ENCODE data around the gene GADD45G. TPM values are rescaled to one million over a fixed set of nuclear protein-coding genes. Genes with fewer than 3 reads are reported as not detected.

The GADD45G gene
- total and polyA plus RNA-seq, 2 of the 8 experiments (the other 6 are each of a cell fraction or from before 2014, with no cell fraction given) = 7.0 to 11.4 TPM

DNA sequence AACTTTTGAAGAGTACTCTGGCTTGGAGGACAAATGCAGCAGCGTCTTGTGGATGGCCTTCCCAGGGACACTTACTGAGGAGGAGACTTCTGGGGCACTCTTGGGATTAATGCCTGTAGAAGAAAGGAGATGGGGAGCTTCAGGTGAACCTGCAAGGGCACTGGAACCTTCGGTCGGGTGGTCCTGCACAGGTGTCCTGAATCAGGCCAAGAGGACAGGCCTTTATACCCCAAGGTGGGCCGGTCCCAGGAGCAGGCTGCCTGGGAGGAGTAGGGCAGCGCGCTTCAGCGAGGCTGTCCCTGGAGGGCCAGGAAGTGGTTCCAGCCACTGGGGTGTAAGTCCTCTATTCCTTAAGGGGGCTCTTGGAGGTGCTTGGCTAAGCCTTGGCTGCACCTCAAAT lies 27.9 kb downstream of the GADD45G start:
- 97% methylated on average over 7 of the region's 7 CpGs; no CpG with 5 or more reads in 1 of the 2 experiments for WGBS, 2 experiments (ENCODE audit: extremely low coverage in 1 of 2, insufficient coverage in 1 of 2, insufficient read length in 1 of 2, insufficient replicate concordance in 2 of 2, low coverage in 1 of 2, low lambda C conversion rate in 2 of 2, missing lambda C conversion rate in 1 of 2)
- CTCF ChIA-PET (ENCODE audit: partially characterized antibody) = interaction anchor here (0.9 to 2.1 kb wide), 5 partner anchors 13 to 106 kb away, joined by 3 to 8 read pairs (median 3); no protein-coding TSS in a partner anchor
- no peak overlapping the region for H2AK5ac ChIP-seq (ENCODE audit: low read depth, low read length)
- no peak for TF ChIP-seq SP2 (IDR thresholded peaks at IDR 0.05; ENCODE audit: low read length)
- TF ChIP-seq ASH2L (IDR thresholded peaks at IDR 0.05; ENCODE audit: low read length) = no peak
- TF ChIP-seq KDM1A (IDR thresholded peaks at IDR 0.05; ENCODE audit: borderline replicate concordance, low read length) = no peak
- TF ChIP-seq GTF2F1 (IDR thresholded peaks at IDR 0.05; ENCODE audit: borderline replicate concordance, low read depth, low read length) = no peak
- no peak for TF ChIP-seq SUZ12 (IDR thresholded peaks at IDR 0.05; ENCODE audit: low read length)
- no peak for TF ChIP-seq RXRA (IDR thresholded peaks at IDR 0.05; ENCODE audit: insufficient read depth, low read depth, low read length)
- TF ChIP-seq TAF1 (IDR thresholded peaks at IDR 0.05; ENCODE audit: low read depth, low read length) = no peak
- no peak for TF ChIP-seq FOSL1 (IDR thresholded peaks at IDR 0.05; ENCODE audit: insufficient read depth, low read depth, low read length)
- no peak for TF ChIP-seq POLR2AphosphoS5 (IDR thresholded peaks at IDR 0.05; ENCODE audit: low read depth, low read length)
- TF ChIP-seq, protein P1, sequence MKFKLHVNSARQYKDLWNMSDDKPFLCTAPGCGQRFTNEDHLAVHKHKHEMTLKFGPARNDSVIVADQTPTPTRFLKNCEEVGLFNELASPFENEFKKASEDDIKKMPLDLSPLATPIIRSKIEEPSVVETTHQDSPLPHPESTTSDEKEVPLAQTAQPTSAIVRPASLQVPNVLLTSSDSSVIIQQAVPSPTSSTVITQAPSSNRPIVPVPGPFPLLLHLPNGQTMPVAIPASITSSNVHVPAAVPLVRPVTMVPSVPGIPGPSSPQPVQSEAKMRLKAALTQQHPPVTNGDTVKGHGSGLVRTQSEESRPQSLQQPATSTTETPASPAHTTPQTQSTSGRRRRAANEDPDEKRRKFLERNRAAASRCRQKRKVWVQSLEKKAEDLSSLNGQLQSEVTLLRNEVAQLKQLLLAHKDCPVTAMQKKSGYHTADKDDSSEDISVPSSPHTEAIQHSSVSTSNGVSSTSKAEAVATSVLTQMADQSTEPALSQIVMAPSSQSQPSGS (IDR thresholded peaks at IDR 0.05; ENCODE audit: low read length) = no peak
- no peak for TF ChIP-seq POU5F1 (IDR thresholded peaks at IDR 0.05; ENCODE audit: low read depth, low read length)
- no peak for TF ChIP-seq TCF12 (IDR thresholded peaks at IDR 0.05; ENCODE audit: low read depth, low read length)
- TF ChIP-seq, protein P2, sequence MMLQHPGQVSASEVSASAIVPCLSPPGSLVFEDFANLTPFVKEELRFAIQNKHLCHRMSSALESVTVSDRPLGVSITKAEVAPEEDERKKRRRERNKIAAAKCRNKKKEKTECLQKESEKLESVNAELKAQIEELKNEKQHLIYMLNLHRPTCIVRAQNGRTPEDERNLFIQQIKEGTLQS (IDR thresholded peaks at IDR 0.05; ENCODE audit: insufficient read depth, low read depth, low read length) = no peak

More for the DNA sequence above, 27.9 kb downstream of the GADD45G start:
- Histone ChIP-seq H3K27me3 (replicated peaks in 1 of 4; ENCODE audit: control insufficient read depth in 3 of 4, extremely low read depth in 1 of 4, insufficient read depth in 3 of 4, low read length in 3 of 4) (peaks cover 0 to 2% (median 0%) of the 10 kb centered on the region in 4 experiments; a peak in 3 of 7 replicates), H3K4ac (replicated peaks; ENCODE audit: insufficient read length, low read depth, low read length) (no peak overlapping the region), H3K79me2 (ENCODE audit: control insufficient read depth in 1 of 2, insufficient read depth in 2 of 2, low read length in 2 of 2) (no peaks in the 10 kb centered on the region), H4K91ac (replicated peaks; ENCODE audit: insufficient read length, low read length) (no peak overlapping the region), H2AFZ (ENCODE audit: low read length) (no peak overlapping the region), H3K56ac (replicated peaks; ENCODE audit: insufficient read length, low read depth, low read length) (no peak overlapping the region), H3K4me3 (ENCODE audit: extremely low read depth in 1 of 4, insufficient read depth in 2 of 4, low read depth in 3 of 4, low read length in 4 of 4) (no peak overlapping the region), H3K79me1 (ENCODE audit: low read depth, low read length) (no peaks in the 10 kb centered on the region), H4K8ac (ENCODE audit: extremely low read depth, insufficient read depth, low read length) (no peak overlapping the region), H3K36me3 (ENCODE audit: control insufficient read depth in 2 of 4, insufficient read depth in 4 of 4, low read length in 3 of 4) (no peaks in the 10 kb centered on the region), H2BK15ac (ENCODE audit: low read length) (no peak overlapping the region), H3K4me2 (ENCODE audit: insufficient read depth in 1 of 2, low read depth in 2 of 2, low read length in 2 of 2) (no peak overlapping the region), H3K23me2 (ENCODE audit: low read depth, low read length) (no peaks in the 10 kb centered on the region), H3K23ac (ENCODE audit: insufficient read length) (no peak overlapping the region), H2BK20ac (ENCODE audit: low read length) (no peak overlapping the region), H3K18ac (ENCODE audit: extremely low read depth, low read length) (no peak overlapping the region), H3K14ac (ENCODE audit: insufficient read length) (no peak overlapping the region), H4K20me1 (replicated peaks in 1 of 2; ENCODE audit: control insufficient read depth in 1 of 2, insufficient read depth in 2 of 2, low read length in 2 of 2) (no peaks in the 10 kb centered on the region), H4K5ac (ENCODE audit: insufficient read length, low read depth, low read length) (no peak overlapping the region), H3K9me3 (ENCODE audit: insufficient read depth in 2 of 2, low read depth in 1 of 2, low read length in 1 of 2) (no peaks in the 10 kb centered on the region), H3K27ac (ENCODE audit: low read depth, low read length) (no peak overlapping the region), H2BK12ac (ENCODE audit: low read depth, low read length) (no peak overlapping the region), H3K9ac (replicated peaks in 1 of 4; ENCODE audit: extremely low read depth in 1 of 4, low read depth in 3 of 4, low read length in 3 of 4) (no peak overlapping the region), H2BK5ac (ENCODE audit: low read depth, low read length) (no peak overlapping the region), H3K4me1 (replicated peaks in 1 of 4; ENCODE audit: control insufficient read depth in 3 of 4, insufficient read depth in 4 of 4, low read length in 3 of 4) (no peaks in the 10 kb centered on the region), H2BK120ac (replicated peaks; ENCODE audit: low read depth, low read length) (no peak overlapping the region)
- no peak for FAIRE-seq
- no peak for DNase-seq (ENCODE audit: low read depth in 1 of 2, low spot score in 2 of 2)
- POLR2A ChIA-PET (ENCODE audit: partially characterized antibody) = interaction anchor here (0.8 to 2.1 kb wide), 2 partner anchors 26 to 29 kb away, joined by 3 to 5 read pairs; no protein-coding TSS in a partner anchor
